ENCODE results near the gene STK24.

STK24 gene

DNA sequence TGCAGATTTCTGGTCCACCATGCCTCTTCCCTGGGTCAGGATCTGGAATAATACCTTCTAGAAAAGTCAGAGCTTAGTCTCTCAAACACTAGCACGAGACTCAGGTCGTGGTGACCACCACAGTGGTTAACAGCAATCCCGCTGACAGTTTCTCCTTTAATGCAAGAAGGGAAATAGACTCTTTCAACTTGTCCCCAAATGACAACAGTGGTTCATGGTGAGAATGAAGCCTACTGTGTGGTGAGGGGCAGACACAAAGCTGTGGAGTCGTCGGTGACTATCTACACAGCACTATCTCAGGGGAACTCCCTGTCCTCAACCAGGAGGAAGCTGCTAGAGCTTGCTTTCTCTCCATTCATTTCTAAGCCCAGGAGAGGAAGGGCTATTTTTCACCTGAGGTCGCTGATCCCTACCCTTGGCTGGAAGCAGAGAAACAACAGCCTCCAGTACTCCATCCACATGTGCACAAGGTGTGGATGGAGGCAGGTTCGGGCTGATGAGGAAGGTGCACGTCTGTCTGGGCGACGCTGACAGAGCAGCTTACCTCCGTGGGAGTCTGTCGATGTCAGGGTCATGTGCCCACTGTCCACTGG, 72.4 kb downstream of the STK24 start:
- no peak overlapping the region for H4K91ac ChIP-seq (ENCODE audit: low read depth, low read length, poor library complexity)
- H3K9ac ChIP-seq (ENCODE audit: low read depth, low read length, poor library complexity) = no peak overlapping the region
- no peak overlapping the region for H4K8ac ChIP-seq (ENCODE audit: low read depth, low read length)
- no peak overlapping the region for H2AK5ac ChIP-seq (ENCODE audit: low read depth, low read length)
- H3K4me1 ChIP-seq (ENCODE audit: control insufficient read depth in 2 of 2, insufficient read depth in 1 of 2, low read depth in 1 of 2, low read length in 2 of 2) = peaks cover 11 to 25% of the 10 kb centered on the region in 2 donors
- H3K27me3 ChIP-seq (ENCODE audit: control insufficient read depth in 3 of 3, insufficient read depth in 3 of 3, low read depth in 1 of 3, low read length in 3 of 3) = no peaks in the 10 kb centered on the region
- peaks cover 2 to 4% of the 10 kb centered on the region in 2 donors for H3K9me3 ChIP-seq (replicated peaks in 1 of 2; ENCODE audit: control insufficient read depth in 2 of 2, insufficient read depth in 1 of 2, low read depth in 1 of 2, low read length in 2 of 2)
- H3K4me2 ChIP-seq (ENCODE audit: insufficient read depth, low read length, poor library complexity, severe bottlenecking) = no peak overlapping the region
- no peak overlapping the region for H3K4ac ChIP-seq (ENCODE audit: low read length)
- peaks cover 9% of the 10 kb centered on the region for H3K79me1 ChIP-seq (ENCODE audit: low read depth, low read length)
- no peak overlapping the region for H3K27ac ChIP-seq (replicated peaks; ENCODE audit: low read length)
- no peak overlapping the region for H3K4me3 ChIP-seq (ENCODE audit: low read length in 2 of 2)
- DNase-seq (ENCODE audit: low spot score) = no peak
- H3K36me3 ChIP-seq (replicated peaks in 1 of 2; ENCODE audit: control insufficient read depth in 2 of 2, insufficient read depth in 2 of 2, low read length in 2 of 2) = peaks cover 7 to 23% of the 10 kb centered on the region in 2 donors
- no peak overlapping the region for H3K23ac ChIP-seq (ENCODE audit: low read depth, low read length, poor library complexity)
- WGBS, 2 donors (ENCODE audit: extremely low coverage in 2 of 2, insufficient read length in 2 of 2, insufficient replicate concordance in 1 of 2) = no CpG with 5 or more reads among the region's 12 CpGs
- no peak overlapping the region for H2BK5ac ChIP-seq (ENCODE audit: low read length)
- H3K18ac ChIP-seq (ENCODE audit: low read length) = no peak overlapping the region
- H2BK12ac ChIP-seq (ENCODE audit: low read length) = no peak overlapping the region
- no peak overlapping the region for H2BK120ac ChIP-seq (ENCODE audit: low read depth, low read length)
- no peak overlapping the region for H2BK15ac ChIP-seq (ENCODE audit: low read length)
- no peak overlapping the region for H2AFZ ChIP-seq (ENCODE audit: low read length)
- no peak overlapping the region for H3K14ac ChIP-seq (ENCODE audit: low read length)

DNA sequence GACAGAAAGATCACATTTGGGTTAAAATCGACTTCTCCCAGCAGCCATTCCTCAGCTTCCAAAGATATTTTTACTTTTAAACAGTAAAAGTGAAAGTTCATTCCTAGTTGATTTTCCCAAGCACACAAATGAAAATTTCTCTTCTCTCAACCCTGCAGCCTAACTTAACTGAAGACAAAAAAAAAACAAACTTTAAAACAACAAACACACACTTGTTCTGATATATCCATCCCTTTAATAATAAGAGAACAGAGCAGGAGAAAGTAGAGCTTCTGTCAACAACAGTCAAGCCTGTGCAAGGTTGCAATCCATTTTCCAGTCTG, 72.9 kb downstream of the STK24 start:
- Histone ChIP-seq H3K4me2 (ENCODE audit: insufficient read depth, low read length, poor library complexity, severe bottlenecking) (no peak overlapping the region), H3K14ac (ENCODE audit: low read length) (no peak overlapping the region), H2AK5ac (ENCODE audit: low read depth, low read length) (no peak overlapping the region), H3K9me3 (replicated peaks in 1 of 2; ENCODE audit: control insufficient read depth in 2 of 2, insufficient read depth in 1 of 2, low read depth in 1 of 2, low read length in 2 of 2) (peaks cover 2 to 6% of the 10 kb centered on the region in 2 donors), H4K91ac (ENCODE audit: low read depth, low read length, poor library complexity) (no peak overlapping the region), H3K4me3 (ENCODE audit: low read length in 2 of 2) (no peak overlapping the region), H2BK5ac (ENCODE audit: low read length) (no peak overlapping the region), H3K4ac (ENCODE audit: low read length) (no peak overlapping the region), H3K36me3 (replicated peaks in 1 of 2; ENCODE audit: control insufficient read depth in 2 of 2, insufficient read depth in 2 of 2, low read length in 2 of 2) (peaks cover 11 to 28% of the 10 kb centered on the region in 2 donors), H3K23ac (ENCODE audit: low read depth, low read length, poor library complexity) (no peak overlapping the region), H4K8ac (ENCODE audit: low read depth, low read length) (no peak overlapping the region), H3K4me1 (ENCODE audit: control insufficient read depth in 2 of 2, insufficient read depth in 1 of 2, low read depth in 1 of 2, low read length in 2 of 2) (peaks cover 11 to 25% of the 10 kb centered on the region in 2 donors), H2BK15ac (ENCODE audit: low read length) (no peak overlapping the region), H3K79me1 (ENCODE audit: low read depth, low read length) (peaks cover 9% of the 10 kb centered on the region), H3K27me3 (ENCODE audit: control insufficient read depth in 3 of 3, insufficient read depth in 3 of 3, low read depth in 1 of 3, low read length in 3 of 3) (no peaks in the 10 kb centered on the region), H2BK120ac (ENCODE audit: low read depth, low read length) (no peak overlapping the region), H3K18ac (ENCODE audit: low read length) (no peak overlapping the region), H3K9ac (ENCODE audit: low read depth, low read length, poor library complexity) (no peak overlapping the region), H2AFZ (ENCODE audit: low read length) (no peak overlapping the region), H3K27ac (replicated peaks; ENCODE audit: low read length) (no peak overlapping the region), H2BK12ac (ENCODE audit: low read length) (no peak overlapping the region)
- WGBS, 2 donors (ENCODE audit: extremely low coverage in 2 of 2, insufficient read length in 2 of 2, insufficient replicate concordance in 1 of 2) = no CpG with 5 or more reads among the region's 1 CpG
- no peak for DNase-seq (ENCODE audit: low spot score)

DNA sequence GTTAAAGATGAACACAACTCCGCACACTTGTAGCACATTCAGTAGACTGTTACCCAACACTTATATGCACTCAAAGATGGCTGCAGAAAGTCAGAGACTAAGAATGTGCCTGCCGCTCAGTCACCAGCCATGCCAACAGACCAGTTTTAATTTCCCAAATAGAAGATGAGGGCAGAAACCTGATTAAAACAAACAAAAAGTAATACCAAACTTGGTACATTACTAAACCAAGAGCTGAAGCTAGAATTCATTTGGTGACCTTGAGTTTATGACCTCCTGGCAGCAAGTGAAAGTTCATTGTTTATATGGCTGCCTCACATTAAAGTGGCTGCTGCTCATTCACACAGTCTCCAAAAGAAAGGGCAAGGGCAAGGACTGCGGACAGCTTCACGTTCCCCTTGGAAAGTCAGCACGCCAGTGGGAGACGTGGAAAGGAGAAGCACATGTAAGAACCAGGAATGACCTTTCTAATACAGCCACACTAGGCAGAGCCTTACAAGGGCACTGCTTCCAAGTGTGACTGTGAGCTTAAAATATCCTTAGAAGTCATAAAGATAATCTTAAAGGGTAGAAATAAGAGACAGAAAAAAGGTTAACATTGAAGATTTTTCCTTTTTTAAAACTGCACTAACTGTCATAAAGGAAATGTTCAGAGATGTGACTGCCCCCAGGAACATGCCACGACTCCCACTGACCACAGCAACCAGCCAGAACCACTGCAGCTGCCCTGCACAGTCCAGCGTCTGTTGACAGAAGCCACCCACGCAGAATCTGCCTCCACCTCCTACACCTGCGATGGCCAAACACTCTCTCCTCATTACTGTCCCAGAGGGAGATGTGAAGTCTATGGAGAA, 73.5 kb downstream of the STK24 start:
- Histone ChIP-seq H3K14ac (ENCODE audit: low read length) (no peak overlapping the region), H4K8ac (ENCODE audit: low read depth, low read length) (no peak overlapping the region), H3K79me1 (ENCODE audit: low read depth, low read length) (peaks cover 11% of the 10 kb centered on the region), H2AFZ (ENCODE audit: low read length) (no peak overlapping the region), H2BK5ac (ENCODE audit: low read length) (no peak overlapping the region), H3K9me3 (replicated peaks in 1 of 2; ENCODE audit: control insufficient read depth in 2 of 2, insufficient read depth in 1 of 2, low read depth in 1 of 2, low read length in 2 of 2) (peaks cover 4 to 9% of the 10 kb centered on the region in 2 donors), H3K23ac (ENCODE audit: low read depth, low read length, poor library complexity) (no peak overlapping the region), H2BK15ac (ENCODE audit: low read length) (no peak overlapping the region), H3K27ac (replicated peaks; ENCODE audit: low read length) (no peak overlapping the region), H3K9ac (ENCODE audit: low read depth, low read length, poor library complexity) (no peak overlapping the region), H4K91ac (ENCODE audit: low read depth, low read length, poor library complexity) (no peak overlapping the region), H3K36me3 (replicated peaks in 1 of 2; ENCODE audit: control insufficient read depth in 2 of 2, insufficient read depth in 2 of 2, low read length in 2 of 2) (peaks cover 14 to 33% of the 10 kb centered on the region in 2 donors), H3K18ac (ENCODE audit: low read length) (no peak overlapping the region), H3K27me3 (ENCODE audit: control insufficient read depth in 3 of 3, insufficient read depth in 3 of 3, low read depth in 1 of 3, low read length in 3 of 3) (no peaks in the 10 kb centered on the region), H3K4me3 (ENCODE audit: low read length in 2 of 2) (no peak overlapping the region), H3K4ac (ENCODE audit: low read length) (no peak overlapping the region), H3K4me2 (ENCODE audit: insufficient read depth, low read length, poor library complexity, severe bottlenecking) (no peak overlapping the region), H3K4me1 (ENCODE audit: control insufficient read depth in 2 of 2, insufficient read depth in 1 of 2, low read depth in 1 of 2, low read length in 2 of 2) (peaks cover 11 to 22% of the 10 kb centered on the region in 2 donors), H2BK12ac (ENCODE audit: low read length) (no peak overlapping the region), H2AK5ac (ENCODE audit: low read depth, low read length) (no peak overlapping the region), H2BK120ac (ENCODE audit: low read depth, low read length) (no peak overlapping the region)
- WGBS, 2 donors (ENCODE audit: extremely low coverage in 2 of 2, insufficient read length in 2 of 2, insufficient replicate concordance in 1 of 2) = no CpG with 5 or more reads among the region's 10 CpGs
- DNase-seq (ENCODE audit: low spot score) = no peak

- Histone ChIP-seq H3K36me3 (replicated peaks in 1 of 2; ENCODE audit: control insufficient read depth in 2 of 2, insufficient read depth in 2 of 2, low read length in 2 of 2) (peaks cover 14 to 36% of the 10 kb centered on the region in 2 donors), H2AFZ (ENCODE audit: low read length) (no peak overlapping the region), H3K79me1 (ENCODE audit: low read depth, low read length) (peaks cover 8% of the 10 kb centered on the region), H2BK5ac (ENCODE audit: low read length) (no peak overlapping the region), H3K9me3 (replicated peaks in 1 of 2; ENCODE audit: control insufficient read depth in 2 of 2, insufficient read depth in 1 of 2, low read depth in 1 of 2, low read length in 2 of 2) (peaks cover 4 to 10% of the 10 kb centered on the region in 2 donors), H3K27ac (replicated peaks; ENCODE audit: low read length) (no peak overlapping the region), H4K8ac (ENCODE audit: low read depth, low read length) (no peak overlapping the region), H3K4me3 (ENCODE audit: low read length in 2 of 2) (no peak overlapping the region), H3K4me2 (ENCODE audit: insufficient read depth, low read length, poor library complexity, severe bottlenecking) (no peak overlapping the region), H2BK120ac (ENCODE audit: low read depth, low read length) (no peak overlapping the region), H2BK12ac (ENCODE audit: low read length) (no peak overlapping the region), H2BK15ac (ENCODE audit: low read length) (no peak overlapping the region), H3K9ac (ENCODE audit: low read depth, low read length, poor library complexity) (no peak overlapping the region), H2AK5ac (ENCODE audit: low read depth, low read length) (no peak overlapping the region), H3K4ac (ENCODE audit: low read length) (no peak overlapping the region), H3K18ac (ENCODE audit: low read length) (no peak overlapping the region), H3K14ac (ENCODE audit: low read length) (no peak overlapping the region), H3K27me3 (ENCODE audit: control insufficient read depth in 3 of 3, insufficient read depth in 3 of 3, low read depth in 1 of 3, low read length in 3 of 3) (no peaks in the 10 kb centered on the region), H3K4me1 (ENCODE audit: control insufficient read depth in 2 of 2, insufficient read depth in 1 of 2, low read depth in 1 of 2, low read length in 2 of 2) (peaks cover 13 to 16% of the 10 kb centered on the region in 2 donors), H3K23ac (ENCODE audit: low read depth, low read length, poor library complexity) (peak overlapping the region; percentile 35), H4K91ac (ENCODE audit: low read depth, low read length, poor library complexity) (no peak overlapping the region)
- no peak for DNase-seq (ENCODE audit: low spot score)
- WGBS, 2 donors (ENCODE audit: extremely low coverage in 2 of 2, insufficient read length in 2 of 2, insufficient replicate concordance in 1 of 2) = no CpG with 5 or more reads among the region's 10 CpGs
Measured at GRCh38 chr13:98500963-98501421, 75.9 kb downstream of the STK24 start.

Measured in neuronal stem cell (in vitro differentiated cells).